B cell (primary cell): ENCODE data around the gene SMIM45.

Source experiments
- EZH2 ChIP-seq: IDR thresholded peaks from 2 replicates; pipeline ENCODE4 v1.6.1; 2012; ENCODE audit warnings: borderline replicate concordance, low read depth, mild to moderate bottlenecking, moderate library complexity, low read length; ENCODE audit not compliant: insufficient read depth, poor library complexity, severe bottlenecking
- TF ChIP-seq, protein P1 (sequence below): fragments of 200-600 bp; IDR thresholded peaks from one replicate; pipeline ENCODE4 v1.8.0; 2022; ENCODE audit warnings: antibody characterized with exemption, mild to moderate bottlenecking

DNA sequence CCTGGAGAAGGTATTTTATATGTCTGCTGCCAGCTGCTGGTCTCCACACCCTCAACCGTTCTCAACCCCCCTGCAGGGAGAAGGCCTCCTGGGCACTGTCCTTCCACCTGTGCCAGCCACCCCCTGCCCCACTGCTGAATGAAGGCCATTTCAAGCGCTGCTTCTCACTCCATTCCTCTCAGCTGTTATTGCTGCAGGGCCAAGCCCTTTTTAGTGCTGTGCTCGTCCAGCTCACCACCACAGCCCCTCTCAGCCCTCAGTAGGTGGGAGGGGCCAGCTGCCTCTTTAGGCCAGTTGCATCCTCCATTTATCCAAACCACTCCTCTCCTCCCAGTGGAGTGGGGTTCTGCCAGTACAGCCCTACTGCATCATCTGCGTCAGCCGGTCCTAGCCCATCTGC lies 44.9 kb downstream of the SMIM45 start:
- TF ChIP-seq, protein P1, sequence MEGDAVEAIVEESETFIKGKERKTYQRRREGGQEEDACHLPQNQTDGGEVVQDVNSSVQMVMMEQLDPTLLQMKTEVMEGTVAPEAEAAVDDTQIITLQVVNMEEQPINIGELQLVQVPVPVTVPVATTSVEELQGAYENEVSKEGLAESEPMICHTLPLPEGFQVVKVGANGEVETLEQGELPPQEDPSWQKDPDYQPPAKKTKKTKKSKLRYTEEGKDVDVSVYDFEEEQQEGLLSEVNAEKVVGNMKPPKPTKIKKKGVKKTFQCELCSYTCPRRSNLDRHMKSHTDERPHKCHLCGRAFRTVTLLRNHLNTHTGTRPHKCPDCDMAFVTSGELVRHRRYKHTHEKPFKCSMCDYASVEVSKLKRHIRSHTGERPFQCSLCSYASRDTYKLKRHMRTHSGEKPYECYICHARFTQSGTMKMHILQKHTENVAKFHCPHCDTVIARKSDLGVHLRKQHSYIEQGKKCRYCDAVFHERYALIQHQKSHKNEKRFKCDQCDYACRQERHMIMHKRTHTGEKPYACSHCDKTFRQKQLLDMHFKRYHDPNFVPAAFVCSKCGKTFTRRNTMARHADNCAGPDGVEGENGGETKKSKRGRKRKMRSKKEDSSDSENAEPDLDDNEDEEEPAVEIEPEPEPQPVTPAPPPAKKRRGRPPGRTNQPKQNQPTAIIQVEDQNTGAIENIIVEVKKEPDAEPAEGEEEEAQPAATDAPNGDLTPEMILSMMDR = no peak
- no peak for TF ChIP-seq EZH2
